Measurements from ENCODE around the gene ALKBH4.
"Not testable (repeated sequence)": the region's sequence is repeated elsewhere in the genome, so short reads cannot be mapped to it uniquely, and the experiment has no call there.

Gene ALKBH4

DNA sequence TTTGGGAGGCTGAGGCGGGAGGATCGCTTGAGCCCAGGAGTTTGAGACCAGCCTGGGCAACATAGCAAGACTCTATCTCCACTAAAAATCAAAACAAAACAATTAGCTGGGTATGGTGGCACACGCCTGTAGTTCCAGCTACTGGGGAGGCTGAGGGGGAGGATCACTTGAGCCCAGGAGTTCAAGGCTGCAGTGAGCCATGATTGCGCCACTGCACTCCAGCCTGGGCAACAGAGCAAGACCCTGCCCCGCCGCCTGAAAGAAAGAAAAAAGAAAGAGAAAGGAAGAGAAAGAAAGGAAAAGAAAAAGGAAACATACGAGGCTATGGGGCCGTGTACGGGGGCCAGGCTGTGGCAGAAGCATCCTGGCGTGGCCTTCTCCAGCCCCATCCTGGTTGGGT lies 9.7 kb downstream of the ALKBH4 start:
- DNase-seq: not testable (repeated sequence)

GRCh38 chr7:102454468-102454867 lies 10.2 kb downstream of the ALKBH4 start:
- DNase-seq: no peak

DNA sequence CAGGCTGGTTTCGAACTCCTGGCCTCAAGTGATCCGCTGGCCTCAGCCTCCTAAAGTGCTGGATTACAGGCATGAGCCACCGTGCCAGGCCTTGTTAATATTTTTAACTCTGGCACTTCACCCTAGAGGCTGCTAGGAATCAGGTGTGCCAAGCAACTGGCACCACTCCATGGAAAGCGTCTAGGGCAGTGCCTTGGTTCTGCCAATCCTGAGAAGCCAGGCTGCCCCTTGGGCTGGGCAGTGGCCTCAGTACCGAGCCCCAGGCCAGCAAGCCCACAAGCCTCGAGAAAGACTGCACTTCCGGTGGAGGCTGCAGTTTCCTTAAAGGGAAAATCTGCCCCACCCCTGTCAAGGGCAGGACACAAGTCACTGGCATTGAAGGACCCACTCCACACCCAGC lies 11.3 kb downstream of the ALKBH4 start:
- no peak for DNase-seq

GRCh38 chr7:102452451-102452850 lies 12.2 kb downstream of the ALKBH4 start:
- no peak for DNase-seq

DNA sequence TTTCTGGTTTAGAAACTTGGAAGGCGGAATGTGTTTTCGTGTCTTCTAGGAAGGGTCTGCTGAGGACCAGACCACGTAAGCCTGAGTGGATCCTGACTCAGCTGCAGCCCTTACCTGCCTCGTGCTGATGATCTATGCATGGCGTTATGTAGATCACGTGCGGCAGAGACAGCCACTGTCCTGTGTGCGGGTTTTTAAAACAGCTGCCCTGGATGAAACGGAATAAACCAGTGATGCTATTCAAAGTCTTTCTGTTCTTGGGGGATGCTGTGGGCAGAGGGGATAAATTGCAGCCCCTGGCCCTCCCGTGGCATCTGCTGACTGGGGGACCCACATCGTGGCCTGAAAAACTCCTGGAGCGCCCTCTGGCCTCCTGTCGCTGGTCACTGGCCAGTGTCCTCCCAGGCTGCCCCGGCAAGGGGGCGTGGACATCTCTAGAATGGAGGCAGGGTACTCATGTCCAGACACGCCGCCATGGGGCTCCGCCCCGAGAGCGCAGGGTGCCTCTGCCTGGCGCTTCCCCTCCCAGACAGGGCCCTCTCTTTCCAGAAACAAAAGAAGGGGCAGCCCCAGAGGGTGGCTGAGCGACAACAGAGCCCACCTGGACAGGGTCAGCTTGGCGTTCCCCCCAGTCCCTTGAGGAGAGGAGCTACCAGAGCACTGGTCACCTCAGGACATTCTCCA lies 13.2 kb downstream of the ALKBH4 start:
- no peak for DNase-seq

DNA sequence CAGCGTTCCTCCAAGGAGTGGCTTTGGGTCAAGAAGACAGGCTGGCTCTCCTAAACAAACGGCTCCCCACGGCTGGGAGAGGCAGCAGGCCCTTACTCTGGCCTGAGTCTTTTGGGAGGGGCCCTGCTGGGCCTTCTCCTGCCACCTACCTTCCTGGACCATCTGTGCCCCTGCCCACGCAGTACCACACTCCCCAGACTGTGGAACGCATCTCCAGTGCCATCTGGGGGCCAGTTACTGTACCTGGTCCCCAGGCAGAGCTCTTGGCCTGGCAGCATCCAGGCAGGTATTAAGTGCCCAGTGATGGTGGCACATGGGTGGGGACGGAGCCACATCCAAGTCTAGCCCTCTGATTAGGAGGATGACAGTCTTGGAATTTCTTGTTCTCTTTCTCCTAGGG lies 14.4 kb downstream of the ALKBH4 start:
- DNase-seq: peak; percentile 73

DNA sequence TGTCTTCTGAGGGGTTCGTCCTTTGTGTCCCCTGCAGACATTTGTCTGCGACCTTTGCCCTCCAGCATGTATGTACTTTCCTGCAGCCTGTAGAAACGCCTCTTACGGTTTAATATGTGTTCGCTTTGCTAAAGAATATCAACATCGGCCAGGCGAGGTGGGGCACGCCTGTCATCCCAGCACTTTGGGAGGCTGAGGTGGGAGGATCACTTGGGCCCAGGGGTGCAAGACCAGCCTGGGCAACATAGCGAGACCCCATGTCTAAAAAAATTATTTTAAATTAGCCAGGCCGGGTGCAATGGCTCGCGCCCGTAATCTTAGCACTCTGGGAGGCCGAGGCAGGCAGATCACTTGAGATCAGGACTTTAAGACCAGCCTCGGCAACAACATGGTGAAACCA lies 15.5 kb downstream of the ALKBH4 start:
- no peak for DNase-seq

- DNase-seq: no peak
These were observed 17.4 kb downstream of the ALKBH4 start for GRCh38 chr7:102447311-102447710.

- DNase-seq: no peak
These were observed 18.1 kb downstream of the ALKBH4 start for GRCh38 chr7:102446387-102447156.

DNA sequence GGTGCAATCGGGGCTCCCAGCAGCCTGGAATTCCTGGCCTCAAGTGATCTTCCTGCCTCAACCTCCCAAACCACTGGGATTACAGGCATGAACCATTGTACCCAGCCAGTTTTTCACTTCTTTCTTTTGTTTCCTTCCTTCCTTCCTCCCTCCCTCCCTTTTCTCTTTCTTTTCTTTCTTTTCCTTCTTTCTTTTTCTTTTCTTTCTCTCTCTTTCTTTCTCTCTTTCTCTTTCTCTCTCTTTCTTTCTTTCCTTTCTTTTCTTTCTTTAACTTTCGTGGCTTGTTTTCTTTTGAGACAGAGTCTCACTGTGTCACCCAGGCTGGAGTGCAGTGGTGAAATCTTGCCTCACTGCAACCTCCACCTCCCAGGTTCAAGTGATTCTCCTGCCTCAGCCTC lies 19.0 kb downstream of the ALKBH4 start:
- DNase-seq: no peak

DNA sequence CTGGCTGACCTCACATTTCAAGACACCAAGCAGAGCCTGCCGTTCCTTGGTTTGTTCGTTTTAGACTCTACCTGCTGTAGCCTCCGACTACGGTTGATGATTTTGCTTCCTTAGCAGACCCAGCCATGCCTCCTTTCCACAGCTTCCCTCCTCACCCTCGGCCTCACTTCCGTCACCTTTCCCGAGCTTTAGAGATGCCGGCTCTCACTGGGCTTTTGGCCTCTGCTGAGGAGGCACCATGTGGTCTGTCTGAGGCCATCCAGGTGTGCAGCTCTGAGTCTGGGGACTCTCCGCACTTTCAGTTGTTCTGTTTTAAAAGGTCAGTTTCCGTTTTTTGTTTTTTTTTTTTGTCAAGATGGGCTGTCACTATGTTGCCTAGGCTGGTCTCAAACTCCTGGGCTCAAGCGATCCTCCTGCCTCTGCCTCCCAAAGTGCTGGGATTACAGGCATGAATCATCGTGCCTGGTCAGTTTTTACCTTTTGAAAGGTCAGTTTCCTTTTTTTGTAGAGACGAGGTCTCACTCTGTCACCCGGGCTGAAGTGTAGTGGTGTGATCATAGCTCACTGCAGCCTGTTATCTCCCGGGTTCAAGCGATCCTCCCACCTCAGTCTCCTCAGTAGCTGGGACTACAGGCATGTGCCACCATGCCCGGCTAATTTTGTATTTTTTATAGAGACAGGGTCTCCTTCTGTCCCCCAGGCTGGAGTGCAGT lies 19.5 kb downstream of the ALKBH4 start:
- DNase-seq: no peak

DNA sequence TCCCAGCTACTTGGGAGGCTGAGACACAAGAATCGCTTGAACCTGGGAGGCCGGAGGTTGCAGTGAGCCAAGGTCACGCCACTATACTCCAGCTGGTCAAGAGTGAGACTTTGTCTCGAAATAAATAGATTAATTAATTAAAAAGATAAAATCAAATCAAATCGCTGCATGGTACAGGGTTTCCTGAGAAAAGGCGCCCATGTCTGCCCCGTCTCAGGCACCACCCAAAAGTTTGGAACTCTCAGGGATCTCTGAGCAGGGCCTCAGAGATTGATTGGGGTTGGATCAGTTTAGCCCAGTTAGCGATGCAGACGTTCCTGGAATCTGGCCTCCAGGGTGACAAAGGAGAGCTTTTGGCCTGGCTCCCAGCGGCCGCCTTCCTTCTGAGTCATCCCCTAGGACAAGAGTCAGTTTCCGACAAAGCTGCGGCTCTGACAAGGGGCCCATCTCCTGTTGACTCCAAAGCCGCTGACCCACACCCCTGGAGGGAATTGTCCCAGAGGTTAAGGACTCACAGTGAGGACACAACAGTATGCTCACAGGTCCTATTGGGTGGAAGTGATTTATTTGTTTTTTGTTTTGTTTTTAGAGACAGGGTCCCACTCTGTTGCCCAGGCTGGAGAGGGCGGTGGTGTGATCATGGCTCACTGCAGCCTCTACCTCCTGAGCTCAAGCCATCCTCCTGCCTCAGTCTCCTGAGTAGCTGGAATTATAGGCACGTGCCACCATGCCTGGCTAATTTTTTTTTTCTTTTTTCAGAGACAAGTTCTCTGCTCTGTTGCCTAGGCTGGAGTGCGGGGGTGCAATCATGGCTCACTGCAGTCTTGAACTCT lies 24.5 kb downstream of the ALKBH4 start:
- no peak for DNase-seq

DNA sequence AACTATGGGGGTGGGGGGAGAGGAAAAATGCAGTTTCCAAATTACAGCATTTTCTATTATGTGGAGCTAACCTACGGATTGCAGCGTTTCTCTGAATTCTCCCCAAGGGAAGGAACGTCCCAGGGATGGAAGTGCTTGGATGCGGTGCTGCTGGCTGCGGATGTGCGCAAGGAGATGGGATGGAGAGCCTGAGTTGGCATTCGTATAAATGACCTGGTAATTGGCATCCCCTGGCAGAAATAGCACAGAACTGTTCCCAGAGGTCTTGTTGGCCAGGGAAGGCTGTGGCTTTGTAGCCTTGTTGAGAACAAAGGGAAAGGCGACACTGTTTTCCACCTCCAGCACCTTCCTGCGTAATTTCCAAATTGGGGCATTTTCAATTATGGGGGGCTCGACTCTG lies 28.5 kb downstream of the ALKBH4 start:
- DNase-seq: no peak

- DNase-seq: peak; percentile 63
These were observed 30.6 kb downstream of the ALKBH4 start for GRCh38 chr7:102434039-102434486.

GRCh38 chr7:102433219-102434038 lies 31.2 kb downstream of the ALKBH4 start, which contains the start of gene ORAI2:
Gene ORAI2, plus strand, starts transcription at chr7:102433575. Its CDS starts 5,382 bp downstream, at chr7:102438957.
- DNase-seq: peak; percentile 93

DNA sequence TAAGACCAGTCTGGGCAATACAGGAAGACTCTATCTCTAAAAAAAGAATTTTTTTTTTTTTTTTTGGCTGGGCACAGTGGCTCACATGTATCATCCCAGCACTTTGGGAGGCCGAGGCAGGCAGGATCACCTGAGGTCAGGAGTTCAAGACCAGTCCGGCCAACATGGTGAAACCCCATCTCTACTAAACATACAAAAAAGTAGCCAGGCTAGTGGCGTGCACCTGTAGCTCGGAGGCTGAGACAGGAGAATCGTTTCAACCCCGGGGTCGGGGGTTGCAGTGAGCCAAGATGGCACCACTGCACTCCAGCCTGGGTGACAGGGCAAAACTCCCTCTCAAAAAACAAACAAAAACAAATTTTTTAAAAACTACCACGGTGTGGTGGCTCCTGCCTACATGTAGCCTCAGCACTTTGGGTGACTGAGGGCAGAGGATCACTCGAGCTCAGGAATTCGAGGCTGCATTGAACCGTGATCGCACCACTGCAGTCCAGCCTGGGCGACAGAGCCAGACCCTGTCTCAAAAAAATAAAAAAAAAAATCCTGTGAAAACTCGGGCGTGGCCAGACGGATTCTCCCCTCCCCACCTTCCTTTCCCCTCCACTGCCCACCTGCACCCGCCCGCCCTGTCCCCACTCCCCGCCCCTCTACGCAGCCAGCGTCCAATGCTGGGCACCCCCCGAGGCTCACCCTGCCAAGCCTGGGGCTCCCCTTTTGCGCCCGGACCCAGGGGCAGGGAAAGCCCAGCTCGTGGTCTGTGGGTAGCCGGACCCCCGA lies 32.0 kb downstream of the ALKBH4 start:
- DNase-seq: peak; percentile 65

- peak; percentile 78 for DNase-seq
These were observed 32.9 kb downstream of the ALKBH4 start for GRCh38 chr7:102431617-102432298.

DNA sequence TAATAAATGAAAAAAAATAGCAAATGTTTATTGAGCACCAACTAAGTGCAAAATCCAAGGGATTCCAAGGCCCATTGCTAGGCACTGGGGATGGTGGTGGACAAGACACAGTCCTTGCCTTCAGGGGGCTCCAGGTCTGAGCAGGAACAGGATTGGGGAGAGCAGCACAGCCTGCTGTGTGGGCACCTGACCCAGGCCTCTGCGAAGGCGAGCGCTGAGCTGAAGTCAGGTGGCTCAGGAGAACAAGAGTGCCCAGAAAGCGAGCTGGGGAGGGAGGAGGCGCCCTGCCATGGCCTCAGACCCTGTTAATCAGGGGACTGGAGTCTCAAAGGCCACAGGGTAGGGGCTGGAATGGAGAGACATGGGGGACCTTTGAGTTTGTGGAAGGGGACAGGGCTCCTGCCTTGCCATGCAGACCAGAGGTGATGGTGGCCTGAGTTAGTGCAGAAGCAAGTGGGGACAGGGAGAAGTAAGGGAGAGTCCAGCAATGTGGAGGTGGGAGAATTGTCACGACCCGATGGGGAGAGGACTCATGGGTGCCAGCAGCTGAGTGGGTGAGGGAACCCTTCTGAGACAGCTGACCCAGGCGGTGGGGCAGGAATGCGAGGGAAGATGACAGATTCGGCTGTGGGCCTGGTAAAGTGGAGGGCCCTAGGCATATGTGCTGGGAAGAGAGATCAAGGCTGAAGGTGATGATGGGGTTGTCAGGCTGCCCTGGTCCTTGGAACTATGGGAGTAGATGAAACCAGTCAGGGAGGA lies 35.3 kb downstream of the ALKBH4 start:
- DNase-seq: no peak

DNA sequence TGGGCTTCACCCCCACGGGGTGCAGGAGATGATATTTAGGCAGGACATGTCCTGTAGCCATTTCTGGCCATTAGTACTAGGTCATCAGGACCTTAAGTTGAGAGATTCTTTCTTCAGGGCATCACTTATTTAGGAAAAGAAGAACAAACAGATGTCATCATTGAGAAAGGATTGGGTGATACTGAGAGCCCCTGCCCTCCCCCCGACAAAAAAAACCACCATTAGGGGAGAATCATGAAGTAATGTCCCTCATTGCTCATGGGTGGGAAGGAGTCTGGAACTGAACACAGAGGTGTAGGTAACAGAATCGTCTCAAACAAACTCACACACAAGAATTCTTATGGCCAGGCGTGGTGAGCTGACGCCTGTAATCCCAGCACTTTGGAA lies 37.7 kb downstream of the ALKBH4 start:
- DNase-seq: no peak
